ENCODE results near the gene C1GALT1C1L. TPM values are rescaled to one million over a fixed set of nuclear protein-coding genes. Genes with fewer than 3 reads are reported as not detected.

Gene C1GALT1C1L
- total and polyA plus RNA-seq, 2 donors (not counting 1 experiment from before 2014, with no cell fraction given), result not detected

DNA sequence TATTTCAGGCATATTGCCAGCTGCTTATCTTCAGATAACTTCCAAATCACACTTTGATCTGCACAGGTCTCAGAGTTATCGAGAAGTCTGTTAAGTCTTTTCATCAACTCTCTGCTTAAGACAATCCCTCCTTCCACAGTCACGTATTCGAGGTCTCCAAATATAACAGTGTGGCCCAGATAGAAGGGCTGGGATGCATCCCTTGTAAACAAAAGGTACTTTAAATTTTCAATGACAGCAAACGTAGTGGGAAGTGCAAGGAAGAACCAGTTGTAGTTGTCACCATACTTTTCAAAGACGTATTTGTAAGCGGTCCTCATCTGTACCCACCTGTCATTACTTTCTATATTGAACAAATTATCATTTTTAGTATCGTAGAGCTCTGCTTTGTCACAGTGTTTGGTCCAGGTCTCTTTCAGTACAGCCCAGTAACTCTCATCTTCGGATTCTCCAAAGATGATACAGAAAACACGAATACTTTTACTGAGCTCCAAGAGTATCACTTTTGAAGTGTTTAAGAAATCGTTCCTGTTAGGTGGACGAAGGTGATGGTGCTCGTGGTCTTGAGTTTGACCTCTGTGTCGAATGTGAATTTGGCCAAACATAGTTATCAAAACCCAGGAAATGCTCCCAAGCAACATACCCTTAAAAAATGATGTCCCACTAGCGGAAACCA, 445 bp downstream of the C1GALT1C1L start:
- H3K4me1 Mint-ChIP-seq, result peaks cover 2% of the 10 kb centered on the region
- Histone ChIP-seq H2AFZ (ENCODE audit: insufficient read depth, low read depth, low read length, poor library complexity, severe bottlenecking) (peak overlapping the region; percentile 64), H4K20me1 (ENCODE audit: control insufficient read depth, insufficient read depth, low read length, poor library complexity, severe bottlenecking) (no peaks in the 10 kb centered on the region), H3K9me3 (ENCODE audit: control extremely low read depth in 1 of 3, control insufficient read depth in 2 of 3, insufficient read depth in 1 of 3, low read length in 2 of 3) (peaks cover 3 to 8% (median 4%) of the 10 kb centered on the region in 3 donors), H3K27me3 (replicated peaks in 1 of 4; ENCODE audit: control extremely low read depth in 1 of 4, control insufficient read depth in 3 of 4, insufficient read depth in 4 of 4, low read length in 3 of 4) (peaks cover 0 to 12% (median 7%) of the 10 kb centered on the region in 4 experiments), H3K4me2 (replicated peaks; ENCODE audit: low read depth, low read length, poor library complexity, severe bottlenecking) (peak overlapping the region; percentile 56), H3K4me1 (ENCODE audit: control insufficient read depth in 2 of 2, insufficient read depth in 2 of 2, low read length in 2 of 2) (peaks cover 4% of the 10 kb centered on the region in 2 donors), H3K27ac (ENCODE audit: low read length in 2 of 2) (no peak overlapping the region), H3K36me3 (replicated peaks in 1 of 2; ENCODE audit: control extremely low read depth in 1 of 2, control insufficient read depth in 1 of 2, extremely low read depth in 1 of 2, insufficient read depth in 2 of 2, low read length in 1 of 2) (no peaks in the 10 kb centered on the region), H3K9ac (ENCODE audit: low read length) (peak overlapping the region; percentile 53), H3K79me2 (ENCODE audit: control insufficient read depth, insufficient read depth, low read length) (no peaks in the 10 kb centered on the region), H3K4me3 (ENCODE audit: control extremely low read depth in 1 of 5, extremely low read depth in 1 of 5, insufficient read depth in 1 of 5, low read depth in 2 of 5, low read length in 4 of 5) (peak overlapping the region in 4 of 5 experiments; percentile 24 to 46 (median 42))
- peak overlapping the region; percentile 23 for H3K4me3 Mint-ChIP-seq
- DNase-seq (no peak), ATAC-seq (ENCODE audit: low read depth) (no peak)
- TF ChIP-seq EZH2 (IDR thresholded peaks at IDR 0.05; ENCODE audit: borderline replicate concordance, insufficient read depth, low read depth, low read length, poor library complexity, severe bottlenecking), result no peak
- TF ChIP-seq, protein P1, sequence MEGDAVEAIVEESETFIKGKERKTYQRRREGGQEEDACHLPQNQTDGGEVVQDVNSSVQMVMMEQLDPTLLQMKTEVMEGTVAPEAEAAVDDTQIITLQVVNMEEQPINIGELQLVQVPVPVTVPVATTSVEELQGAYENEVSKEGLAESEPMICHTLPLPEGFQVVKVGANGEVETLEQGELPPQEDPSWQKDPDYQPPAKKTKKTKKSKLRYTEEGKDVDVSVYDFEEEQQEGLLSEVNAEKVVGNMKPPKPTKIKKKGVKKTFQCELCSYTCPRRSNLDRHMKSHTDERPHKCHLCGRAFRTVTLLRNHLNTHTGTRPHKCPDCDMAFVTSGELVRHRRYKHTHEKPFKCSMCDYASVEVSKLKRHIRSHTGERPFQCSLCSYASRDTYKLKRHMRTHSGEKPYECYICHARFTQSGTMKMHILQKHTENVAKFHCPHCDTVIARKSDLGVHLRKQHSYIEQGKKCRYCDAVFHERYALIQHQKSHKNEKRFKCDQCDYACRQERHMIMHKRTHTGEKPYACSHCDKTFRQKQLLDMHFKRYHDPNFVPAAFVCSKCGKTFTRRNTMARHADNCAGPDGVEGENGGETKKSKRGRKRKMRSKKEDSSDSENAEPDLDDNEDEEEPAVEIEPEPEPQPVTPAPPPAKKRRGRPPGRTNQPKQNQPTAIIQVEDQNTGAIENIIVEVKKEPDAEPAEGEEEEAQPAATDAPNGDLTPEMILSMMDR (IDR thresholded peaks at IDR 0.05), result no peak
- WGBS (ENCODE audit: insufficient coverage), result 80% methylated on average over 8 of the region's 14 CpGs
- CTCF ChIA-PET, result no interaction called here
- H3K27ac Mint-ChIP-seq, result no peak overlapping the region
- H3K9me3 Mint-ChIP-seq (ENCODE audit: insufficient read depth), result no peaks in the 10 kb centered on the region
- H3K27me3 Mint-ChIP-seq, result peaks cover 35% of the 10 kb centered on the region
- intact Hi-C loops (cut with micrococcal nuclease), result no loop called here
- POLR2A ChIA-PET, result no interaction called here

GRCh38 chr2:43657241-43657640, 19.0 kb downstream of the C1GALT1C1L start:
- H3K4me2 ChIP-seq (replicated peaks; ENCODE audit: low read depth, low read length, poor library complexity, severe bottlenecking), result no peak overlapping the region
- TF ChIP-seq, protein P1 (IDR thresholded peaks at IDR 0.05), result no peak
- no peak for TF ChIP-seq EZH2 (IDR thresholded peaks at IDR 0.05; ENCODE audit: borderline replicate concordance, insufficient read depth, low read depth, low read length, poor library complexity, severe bottlenecking)
- POLR2A ChIA-PET, result no interaction called here
- Mint-ChIP-seq H3K27ac (no peak overlapping the region), H3K9me3 (ENCODE audit: insufficient read depth) (no peaks in the 10 kb centered on the region), H3K4me1 (no peaks in the 10 kb centered on the region), H3K4me3 (no peak overlapping the region), H3K27me3 (peaks cover 22% of the 10 kb centered on the region)
- DNase-seq (no peak), ATAC-seq (ENCODE audit: low read depth) (no peak)
- intact Hi-C loops (cut with micrococcal nuclease), result no loop called here
- peaks cover 0 to 4% (median 2%) of the 10 kb centered on the region in 4 experiments for H3K27me3 ChIP-seq (replicated peaks in 1 of 4; ENCODE audit: control extremely low read depth in 1 of 4, control insufficient read depth in 3 of 4, insufficient read depth in 4 of 4, low read length in 3 of 4)
- H3K9ac ChIP-seq (ENCODE audit: low read length), result no peak overlapping the region
- H3K4me3 ChIP-seq (ENCODE audit: control extremely low read depth in 1 of 5, extremely low read depth in 1 of 5, insufficient read depth in 1 of 5, low read depth in 2 of 5, low read length in 4 of 5), result no peak overlapping the region
- CTCF ChIA-PET, result no interaction called here
- H4K20me1 ChIP-seq (ENCODE audit: control insufficient read depth, insufficient read depth, low read length, poor library complexity, severe bottlenecking), result no peaks in the 10 kb centered on the region
- H3K27ac ChIP-seq (ENCODE audit: low read length in 2 of 2), result no peak overlapping the region
- no peak overlapping the region for H2AFZ ChIP-seq (ENCODE audit: insufficient read depth, low read depth, low read length, poor library complexity, severe bottlenecking)
- WGBS (ENCODE audit: insufficient coverage), result 90% methylated on average over 3 of the region's 3 CpGs
- no peaks in the 10 kb centered on the region for H3K4me1 ChIP-seq (ENCODE audit: control insufficient read depth in 2 of 2, insufficient read depth in 2 of 2, low read length in 2 of 2)
- H3K9me3 ChIP-seq (ENCODE audit: control extremely low read depth in 1 of 3, control insufficient read depth in 2 of 3, insufficient read depth in 1 of 3, low read length in 2 of 3), result no peaks in the 10 kb centered on the region
- no peaks in the 10 kb centered on the region for H3K79me2 ChIP-seq (ENCODE audit: control insufficient read depth, insufficient read depth, low read length)
- no peaks in the 10 kb centered on the region for H3K36me3 ChIP-seq (replicated peaks in 1 of 2; ENCODE audit: control extremely low read depth in 1 of 2, control insufficient read depth in 1 of 2, extremely low read depth in 1 of 2, insufficient read depth in 2 of 2, low read length in 1 of 2)
